SK-N-SH treated with all-trans-retinoic acid at 6 μM for 48 hours (cell line): ENCODE measurements around the gene PSD.

Experiments used
- ATAC-seq: fragments of 200-7000 bp; cut with Tn5 transposase; 3 replicates; pipeline ENCODE4 v1.9.1; 2020; ENCODE audit warnings: mild to moderate bottlenecking, moderate library complexity
- ARNTL ChIP-seq: fragments of 450-650 bp; formaldehyde crosslinking; IDR thresholded peaks from 2 replicates; pipeline ENCODE4 v1.5.0; 2020; ENCODE audit warnings: low read depth, mild to moderate bottlenecking, moderate library complexity, borderline replicate concordance
- BACH2 ChIP-seq: fragments of 250-450 bp; sonication (Bioruptor Pico); IDR thresholded peaks from 2 replicates; pipeline ENCODE4 v1.9.0; 2021; ENCODE audit warnings: mild to moderate bottlenecking, borderline replicate concordance
- CREB5 ChIP-seq: fragments of 250-450 bp; sonication (Bioruptor Pico); IDR thresholded peaks from 2 replicates; pipeline ENCODE4 v1.5.1; 2020; ENCODE audit warnings: low read depth, mild to moderate bottlenecking, moderate library complexity
- CSRNP3 ChIP-seq: fragments of 250-450 bp; sonication (Bioruptor Pico); IDR thresholded peaks from 2 replicates; pipeline ENCODE4 v1.5.1; 2021; ENCODE audit warnings: mild to moderate bottlenecking, moderate library complexity
- ESRRG ChIP-seq: fragments of 250-450 bp; sonication (Bioruptor Pico); IDR thresholded peaks from 2 replicates; pipeline ENCODE4 v1.6.1; 2021; ENCODE audit warnings: mild to moderate bottlenecking
- GLIS3 ChIP-seq: fragments of 250-450 bp; sonication (Bioruptor Pico); IDR thresholded peaks from 2 replicates; pipeline ENCODE4 v1.5.0; 2020; ENCODE audit warnings: mild to moderate bottlenecking, moderate library complexity
- ISL1 ChIP-seq: fragments of 250-450 bp; sonication (Bioruptor Pico); IDR thresholded peaks from 2 replicates; pipeline ENCODE4 v2.1.2; 2022; ENCODE audit warnings: mild to moderate bottlenecking, moderate library complexity
- OSR1 ChIP-seq: fragments of 250-450 bp; sonication (Bioruptor Pico); IDR thresholded peaks from 2 replicates; pipeline ENCODE4 v1.8.0; 2022; ENCODE audit warnings: moderate library complexity, mild to moderate bottlenecking, inconsistent platforms
- PATZ1 ChIP-seq: fragments of 250-450 bp; sonication (Bioruptor Pico); IDR thresholded peaks from 2 replicates; pipeline ENCODE4 v1.8.0; 2020; ENCODE audit warnings: mild to moderate bottlenecking, moderate library complexity, borderline replicate concordance
- PPARA ChIP-seq: fragments of 250-450 bp; sonication (Bioruptor Pico); IDR thresholded peaks from 2 replicates; pipeline ENCODE4 v1.5.0; 2020; ENCODE audit warnings: mild to moderate bottlenecking, borderline replicate concordance
- RARB ChIP-seq: fragments of 250-450 bp; sonication (Bioruptor Pico); IDR thresholded peaks from 2 replicates; pipeline ENCODE4 v1.8.0; 2021; ENCODE audit warnings: mild to moderate bottlenecking, moderate library complexity
- SNAI2 ChIP-seq: fragments of 250-450 bp; sonication (Bioruptor Pico); IDR thresholded peaks from 2 replicates; pipeline ENCODE4 v1.5.0; 2020; ENCODE audit warnings: mild to moderate bottlenecking, moderate library complexity
- TCF4 ChIP-seq: fragments of 250-450 bp; sonication (Bioruptor Pico); IDR thresholded peaks from 2 replicates; pipeline ENCODE4 v1.8.0; 2021; ENCODE audit warnings: mild to moderate bottlenecking, moderate library complexity, borderline replicate concordance
- TOX ChIP-seq: fragments of 250-450 bp; sonication (Bioruptor Pico); IDR thresholded peaks from 2 replicates; pipeline ENCODE4 v1.8.0; 2021; ENCODE audit warnings: mild to moderate bottlenecking, moderate library complexity, borderline replicate concordance
- ZC3H10 ChIP-seq: fragments of 250-450 bp; sonication (Bioruptor Pico); IDR thresholded peaks from 2 replicates; pipeline ENCODE4 v1.5.1; 2021; ENCODE audit warnings: mild to moderate bottlenecking, moderate library complexity
- ZFP3 ChIP-seq: fragments of 250-450 bp; sonication (Bioruptor Pico); IDR thresholded peaks from 2 replicates; pipeline ENCODE4 v1.5.0; 2020; ENCODE audit warnings: mild to moderate bottlenecking, moderate library complexity
- ZFP30 ChIP-seq: fragments of 450-650 bp; formaldehyde crosslinking; IDR thresholded peaks from 2 replicates; pipeline ENCODE4 v1.5.0; 2022; ENCODE audit warnings: mild to moderate bottlenecking, moderate library complexity
- ZNF565 ChIP-seq: fragments of 450-650 bp; formaldehyde crosslinking; conservative IDR thresholded peaks from 2 replicates; pipeline ENCODE4 v1.5.0; 2020; ENCODE audit warnings: low read depth, mild to moderate bottlenecking, moderate library complexity
- ZNF70 ChIP-seq: fragments of 450-650 bp; formaldehyde crosslinking; IDR thresholded peaks from 2 replicates; pipeline ENCODE4 v1.5.0; 2020; ENCODE audit warnings: mild to moderate bottlenecking, moderate library complexity
- ZNF8 ChIP-seq: fragments of 450-650 bp; formaldehyde crosslinking; IDR thresholded peaks from 2 replicates; pipeline ENCODE4 v1.5.0; 2020; ENCODE audit warnings: mild to moderate bottlenecking, moderate library complexity
- TF ChIP-seq, protein P1 (sequence below): fragments of 250-450 bp; sonication (Bioruptor Pico); IDR thresholded peaks from 2 replicates; pipeline ENCODE4 v1.5.0; 2020; ENCODE audit warnings: mild to moderate bottlenecking, moderate library complexity
- TF ChIP-seq, protein P2 (sequence below): fragments of 250-450 bp; sonication (Bioruptor Pico); IDR thresholded peaks from 2 replicates; pipeline ENCODE4 v1.8.0; 2021; ENCODE audit warnings: low read depth, mild to moderate bottlenecking, moderate library complexity, borderline replicate concordance

The PSD gene

GRCh38 chr10:102384053-102384452, 34.5 kb downstream of the PSD start (continued):
- TF ChIP-seq PATZ1 (CRISPR knock-in tag) (no peak), RARB (CRISPR knock-in tag) (no peak)

GRCh38 chr10:102382871-102383270, 35.7 kb downstream of the PSD start:
- ATAC-seq: no peak
- TF ChIP-seq ARNTL (CRISPR knock-in tag) (no peak), RARB (CRISPR knock-in tag) (no peak), ZFP3 (CRISPR knock-in tag) (no peak), GLIS3 (CRISPR knock-in tag) (no peak), ZC3H10 (no peak)

- TF ChIP-seq BACH2: no peak
- ATAC-seq: no peak
Observed at GRCh38 chr10:102381983-102382382, 36.6 kb downstream of the PSD start.

- no peak for ATAC-seq
- TF ChIP-seq SNAI2 (CRISPR knock-in tag) (no peak), TCF4 (CRISPR knock-in tag) (no peak), ZNF70 (CRISPR knock-in tag) (no peak), OSR1 (CRISPR knock-in tag) (no peak)
- TF ChIP-seq, protein P1, sequence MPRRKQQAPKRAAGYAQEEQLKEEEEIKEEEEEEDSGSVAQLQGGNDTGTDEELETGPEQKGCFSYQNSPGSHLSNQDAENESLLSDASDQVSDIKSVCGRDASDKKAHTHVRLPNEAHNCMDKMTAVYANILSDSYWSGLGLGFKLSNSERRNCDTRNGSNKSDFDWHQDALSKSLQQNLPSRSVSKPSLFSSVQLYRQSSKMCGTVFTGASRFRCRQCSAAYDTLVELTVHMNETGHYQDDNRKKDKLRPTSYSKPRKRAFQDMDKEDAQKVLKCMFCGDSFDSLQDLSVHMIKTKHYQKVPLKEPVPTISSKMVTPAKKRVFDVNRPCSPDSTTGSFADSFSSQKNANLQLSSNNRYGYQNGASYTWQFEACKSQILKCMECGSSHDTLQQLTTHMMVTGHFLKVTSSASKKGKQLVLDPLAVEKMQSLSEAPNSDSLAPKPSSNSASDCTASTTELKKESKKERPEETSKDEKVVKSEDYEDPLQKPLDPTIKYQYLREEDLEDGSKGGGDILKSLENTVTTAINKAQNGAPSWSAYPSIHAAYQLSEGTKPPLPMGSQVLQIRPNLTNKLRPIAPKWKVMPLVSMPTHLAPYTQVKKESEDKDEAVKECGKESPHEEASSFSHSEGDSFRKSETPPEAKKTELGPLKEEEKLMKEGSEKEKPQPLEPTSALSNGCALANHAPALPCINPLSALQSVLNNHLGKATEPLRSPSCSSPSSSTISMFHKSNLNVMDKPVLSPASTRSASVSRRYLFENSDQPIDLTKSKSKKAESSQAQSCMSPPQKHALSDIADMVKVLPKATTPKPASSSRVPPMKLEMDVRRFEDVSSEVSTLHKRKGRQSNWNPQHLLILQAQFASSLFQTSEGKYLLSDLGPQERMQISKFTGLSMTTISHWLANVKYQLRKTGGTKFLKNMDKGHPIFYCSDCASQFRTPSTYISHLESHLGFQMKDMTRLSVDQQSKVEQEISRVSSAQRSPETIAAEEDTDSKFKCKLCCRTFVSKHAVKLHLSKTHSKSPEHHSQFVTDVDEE (CRISPR knock-in tag): no peak
Observed at GRCh38 chr10:102379383-102379782, 39.2 kb downstream of the PSD start.

- no peak for TF ChIP-seq ESRRG (CRISPR knock-in tag)
- no peak for TF ChIP-seq BACH2
- TF ChIP-seq ZC3H10: no peak
- TF ChIP-seq ZNF8: no peak
- no peak for TF ChIP-seq CSRNP3 (CRISPR knock-in tag)
- TF ChIP-seq PPARA (CRISPR knock-in tag): no peak
- no peak for TF ChIP-seq OSR1 (CRISPR knock-in tag)
- TF ChIP-seq, protein P2, sequence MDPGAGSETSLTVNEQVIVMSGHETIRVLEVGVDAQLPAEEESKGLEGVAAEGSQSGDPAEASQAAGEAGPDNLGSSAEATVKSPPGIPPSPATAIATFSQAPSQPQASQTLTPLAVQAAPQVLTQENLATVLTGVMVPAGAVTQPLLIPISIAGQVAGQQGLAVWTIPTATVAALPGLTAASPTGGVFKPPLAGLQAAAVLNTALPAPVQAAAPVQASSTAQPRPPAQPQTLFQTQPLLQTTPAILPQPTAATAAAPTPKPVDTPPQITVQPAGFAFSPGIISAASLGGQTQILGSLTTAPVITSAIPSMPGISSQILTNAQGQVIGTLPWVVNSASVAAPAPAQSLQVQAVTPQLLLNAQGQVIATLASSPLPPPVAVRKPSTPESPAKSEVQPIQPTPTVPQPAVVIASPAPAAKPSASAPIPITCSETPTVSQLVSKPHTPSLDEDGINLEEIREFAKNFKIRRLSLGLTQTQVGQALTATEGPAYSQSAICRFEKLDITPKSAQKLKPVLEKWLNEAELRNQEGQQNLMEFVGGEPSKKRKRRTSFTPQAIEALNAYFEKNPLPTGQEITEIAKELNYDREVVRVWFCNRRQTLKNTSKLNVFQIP (CRISPR knock-in tag): no peak
- no peak for TF ChIP-seq ISL1 (CRISPR knock-in tag)
- no peak for TF ChIP-seq ZNF565
- no peak for TF ChIP-seq SNAI2 (CRISPR knock-in tag)
- no peak for TF ChIP-seq ZFP30
- no peak for TF ChIP-seq RARB (CRISPR knock-in tag)
- TF ChIP-seq, protein P1 (CRISPR knock-in tag): no peak
- TF ChIP-seq ZNF70 (CRISPR knock-in tag): no peak
- no peak for TF ChIP-seq TOX (CRISPR knock-in tag)
- TF ChIP-seq CREB5 (CRISPR knock-in tag): no peak
- TF ChIP-seq GLIS3 (CRISPR knock-in tag): no peak
- TF ChIP-seq, all 23 proteins: peak for 0
- ATAC-seq: no peak
Observed at GRCh38 chr10:102376901-102377300, 41.7 kb downstream of the PSD start.
